ENCODE data around the gene ZNF280A. TPM values are rescaled to one million over a fixed set of nuclear protein-coding genes. Genes with fewer than 3 reads are reported as not detected.

Gene ZNF280A
- total and polyA plus RNA-seq, 2 of the 8 experiments (the other 6 are each of a cell fraction or from before 2014, with no cell fraction given), result 0.09 to 0.61 TPM

DNA sequence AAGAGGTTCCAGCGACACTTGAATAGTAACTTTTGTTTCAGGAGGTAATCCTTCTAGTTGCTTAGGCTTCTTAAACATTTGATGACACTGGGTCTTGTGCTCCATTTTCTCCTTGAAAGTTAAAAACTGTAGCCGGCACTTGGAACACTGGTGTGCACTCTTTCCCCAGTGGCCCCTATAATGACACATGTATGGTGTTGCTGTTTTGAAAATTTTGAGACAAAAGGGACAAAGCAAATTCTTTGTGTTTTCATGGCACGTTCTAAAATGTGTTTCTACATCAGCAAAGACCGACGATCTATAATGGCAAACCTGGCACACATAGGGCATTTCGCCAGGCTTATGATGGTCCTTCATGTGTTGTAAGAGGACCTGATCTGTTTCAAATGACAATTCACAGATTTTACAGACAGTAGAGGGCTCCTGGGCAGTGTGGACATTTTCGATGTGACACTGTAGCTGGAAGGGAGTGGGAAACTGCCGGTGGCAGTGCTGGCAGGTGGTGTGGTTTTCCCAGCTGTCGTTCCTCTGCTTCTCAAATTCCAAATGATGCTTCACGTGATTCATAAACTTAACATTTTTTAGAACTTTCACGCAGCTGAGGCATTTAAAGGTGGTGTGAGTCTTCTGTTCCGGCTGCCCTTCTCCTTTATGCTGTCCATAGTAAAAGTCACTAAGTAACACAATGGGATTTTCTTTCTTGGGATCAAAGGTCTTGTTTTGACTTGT lies 32.0 kb downstream of the ZNF280A start:
- Histone ChIP-seq H3K79me1 (ENCODE audit: low read depth, low read length) (no peaks in the 10 kb centered on the region), H4K5ac (ENCODE audit: insufficient read length, low read depth, low read length) (no peak overlapping the region), H3K14ac (ENCODE audit: insufficient read length) (no peak overlapping the region), H3K4me1 (replicated peaks in 1 of 4; ENCODE audit: control insufficient read depth in 3 of 4, insufficient read depth in 4 of 4, low read length in 3 of 4) (no peaks in the 10 kb centered on the region), H3K27me3 (replicated peaks in 1 of 4; ENCODE audit: control insufficient read depth in 3 of 4, extremely low read depth in 1 of 4, insufficient read depth in 3 of 4, low read length in 3 of 4) (peaks cover 0 to 1% (median 0%) of the 10 kb centered on the region in 4 experiments; a peak in 3 of 7 replicates), H4K20me1 (replicated peaks in 1 of 2; ENCODE audit: control insufficient read depth in 1 of 2, insufficient read depth in 2 of 2, low read length in 2 of 2) (peaks cover 0 to 5% of the 10 kb centered on the region in 2 experiments), H2BK5ac (ENCODE audit: low read depth, low read length) (no peak overlapping the region), H2BK15ac (ENCODE audit: low read length) (no peak overlapping the region), H3K9me3 (ENCODE audit: insufficient read depth in 2 of 2, low read depth in 1 of 2, low read length in 1 of 2) (no peaks in the 10 kb centered on the region), H3K23ac (ENCODE audit: insufficient read length) (no peak overlapping the region), H2BK12ac (ENCODE audit: low read depth, low read length) (no peak overlapping the region), H3K4ac (replicated peaks; ENCODE audit: insufficient read length, low read depth, low read length) (no peak overlapping the region), H3K4me3 (ENCODE audit: extremely low read depth in 1 of 4, insufficient read depth in 2 of 4, low read depth in 3 of 4, low read length in 4 of 4) (no peak overlapping the region), H3K9ac (replicated peaks in 1 of 4; ENCODE audit: extremely low read depth in 1 of 4, low read depth in 3 of 4, low read length in 3 of 4) (no peak overlapping the region), H3K4me2 (ENCODE audit: insufficient read depth in 1 of 2, low read depth in 2 of 2, low read length in 2 of 2) (no peak overlapping the region), H3K18ac (ENCODE audit: extremely low read depth, low read length) (no peak overlapping the region), H2BK20ac (ENCODE audit: low read length) (no peak overlapping the region), H3K23me2 (ENCODE audit: low read depth, low read length) (no peaks in the 10 kb centered on the region), H4K91ac (replicated peaks; ENCODE audit: insufficient read length, low read length) (no peak overlapping the region), H2BK120ac (replicated peaks; ENCODE audit: low read depth, low read length) (no peak overlapping the region), H3K36me3 (ENCODE audit: control insufficient read depth in 2 of 4, insufficient read depth in 4 of 4, low read length in 3 of 4) (peaks cover 7 to 31% (median 13%) of the 10 kb centered on the region in 4 experiments; a peak in 7 of 8 replicates), H3K56ac (replicated peaks; ENCODE audit: insufficient read length, low read depth, low read length) (no peak overlapping the region), H4K8ac (ENCODE audit: extremely low read depth, insufficient read depth, low read length) (no peak overlapping the region), H3K79me2 (ENCODE audit: control insufficient read depth in 1 of 2, insufficient read depth in 2 of 2, low read length in 2 of 2) (no peaks in the 10 kb centered on the region), H2AK5ac (ENCODE audit: low read depth, low read length) (no peak overlapping the region), H3K27ac (ENCODE audit: low read depth, low read length) (no peak overlapping the region), H2AFZ (ENCODE audit: low read length) (no peak overlapping the region)
- POLR2A ChIA-PET (ENCODE audit: partially characterized antibody), result no interaction called here
- CTCF ChIA-PET (ENCODE audit: partially characterized antibody), result interaction anchor here (1.0 to 2.1 kb wide), 3 partner anchors 66 to 641 kb away, joined by 3 to 7 read pairs (median 4); no protein-coding TSS in a partner anchor
- DNase-seq (ENCODE audit: low read depth in 1 of 2, low spot score in 2 of 2) (no peak), FAIRE-seq (peak; percentile 39)
- WGBS, 2 experiments (ENCODE audit: extremely low coverage in 1 of 2, insufficient coverage in 1 of 2, insufficient read length in 1 of 2, insufficient replicate concordance in 2 of 2, low coverage in 1 of 2, low lambda C conversion rate in 2 of 2, missing lambda C conversion rate in 1 of 2), result 91% methylated on average over 12 of the region's 12 CpGs; no CpG with 5 or more reads in 1 of the 2 experiments
- TF ChIP-seq POLR2A (IDR thresholded peaks at IDR 0.05; ENCODE audit: control extremely low read depth in 1 of 2, low read depth in 2 of 2, low read length in 2 of 2) (no peak), GABPA (IDR thresholded peaks at IDR 0.05; ENCODE audit: borderline replicate concordance, insufficient read depth, low read length) (no peak), FOSL1 (IDR thresholded peaks at IDR 0.05; ENCODE audit: insufficient read depth, low read depth, low read length) (no peak), TCF12 (IDR thresholded peaks at IDR 0.05; ENCODE audit: low read depth, low read length) (no peak)

All from H1 (cell line).